H1 (cell line): ENCODE measurements around the gene SURF4. TPM values are rescaled to one million over a fixed set of nuclear protein-coding genes. Genes with fewer than 3 reads are reported as not detected.
A peak's percentile ranks its signal among the peaks of the same experiment; 100 is the strongest.

Source experiments
- CTCF ChIA-PET: fragments of 300-600 bp; sonication (Branson Sonifier 250); formaldehyde crosslinking; loops from one replicate; lab custom pipeline; 2021; ENCODE audit not compliant: partially characterized antibody; lab: Charles Lee
- POLR2A ChIA-PET: fragments of 300-600 bp; sonication (Branson Sonifier 250); formaldehyde crosslinking; loops from one replicate; lab custom pipeline; 2021; ENCODE audit warnings: inconsistent platforms; ENCODE audit not compliant: partially characterized antibody; lab: Charles Lee
- DNase-seq, 2 experiments: peaks; one replicate each; pipeline versions ENCODE4 v3.0.0 to v3.0.0-alpha.2; 2010 to 2022; ENCODE audit warnings: low spot score in 2 of 2, low read depth in 1 of 2, mixed read lengths in 1 of 2
- FAIRE-seq: peaks from 2 replicates; lab custom pipeline; 2011; peaks lifted over from hg19 to GRCh38; lab: Jason Lieb, UNC
- H2AFZ ChIP-seq: 2 replicates; pipeline ENCODE4 v1.8.1; 2012; ENCODE audit warnings: low read length, inconsistent platforms
- H2AK5ac ChIP-seq: 2 replicates; pipeline ENCODE4 v1.6.1; 2013; ENCODE audit warnings: low read depth, low read length
- H2BK120ac ChIP-seq: replicated peaks from 2 replicates; pipeline ENCODE3; 2013; ENCODE audit warnings: low read depth, low read length, inconsistent platforms
- H2BK12ac ChIP-seq: 2 replicates; pipeline ENCODE4 v1.6.1; 2013; ENCODE audit warnings: low read depth, low read length
- H2BK15ac ChIP-seq: 2 replicates; pipeline ENCODE4 v1.6.1; 2013; ENCODE audit warnings: low read length
- H2BK20ac ChIP-seq: 2 replicates; pipeline ENCODE4 v1.6.1; 2013; ENCODE audit warnings: low read length
- H2BK5ac ChIP-seq: 2 replicates; pipeline ENCODE4 v1.6.1; 2013; ENCODE audit warnings: low read depth, low read length
- H3K14ac ChIP-seq: 2 replicates; pipeline ENCODE4 v1.6.1; 2013; ENCODE audit warnings: inconsistent platforms; ENCODE audit not compliant: insufficient read length
- H3K18ac ChIP-seq: 2 replicates; pipeline ENCODE4 v1.6.1; 2013; ENCODE audit warnings: low read length; ENCODE audit errors: extremely low read depth
- H3K23ac ChIP-seq: 2 replicates; pipeline ENCODE4 v1.6.1; 2013; ENCODE audit warnings: inconsistent platforms; ENCODE audit not compliant: insufficient read length
- H3K23me2 ChIP-seq: 2 replicates; pipeline ENCODE4 v1.6.1; 2013; ENCODE audit warnings: low read depth, low read length
- H3K27ac ChIP-seq: 2 replicates; pipeline ENCODE4 v1.6.1; 2011; ENCODE audit warnings: low read depth, low read length, inconsistent platforms
- H3K27me3 ChIP-seq, 4 experiments: replicated peaks in 1 of 4; 1 replicate in 1 of 4; 2 replicates in 3 of 4; pipeline versions ENCODE4 v1.6.1 to v1.8.1; 2011 to 2013; ENCODE audit warnings: low read length in 3 of 4, mild to moderate bottlenecking in 3 of 4, inconsistent platforms in 2 of 4, mixed read lengths in 2 of 4, moderate library complexity in 1 of 4; ENCODE audit not compliant: control insufficient read depth in 3 of 4, insufficient read depth in 3 of 4; ENCODE audit errors: extremely low read depth in 1 of 4
- H3K36me3 ChIP-seq, 4 experiments: 2 replicates each; pipeline versions ENCODE4 v1.6.1 to v1.8.1; 2011 to 2013; ENCODE audit warnings: mild to moderate bottlenecking in 4 of 4, low read length in 3 of 4, moderate library complexity in 2 of 4, control low read depth in 1 of 4, inconsistent platforms in 1 of 4; ENCODE audit not compliant: insufficient read depth in 4 of 4, control insufficient read depth in 2 of 4
- H3K4ac ChIP-seq: replicated peaks from 2 replicates; pipeline ENCODE3; 2013; ENCODE audit warnings: low read length, low read depth, mixed read lengths, inconsistent platforms; ENCODE audit not compliant: insufficient read length
- H3K4me1 ChIP-seq, 4 experiments: replicated peaks in 1 of 4; 1 replicate in 1 of 4; 2 replicates in 3 of 4; pipeline versions ENCODE4 v1.6.1 to v1.8.1; 2011 to 2013; ENCODE audit warnings: low read length in 3 of 4, inconsistent platforms in 2 of 4, mixed read lengths in 1 of 4; ENCODE audit not compliant: insufficient read depth in 4 of 4, control insufficient read depth in 3 of 4
- H3K4me2 ChIP-seq, 2 experiments: 2 replicates each; pipeline versions ENCODE4 v1.6.1 to v1.8.1; 2011 to 2013; ENCODE audit warnings: low read depth in 2 of 2, low read length in 2 of 2, control low read depth in 1 of 2, inconsistent platforms in 1 of 2, mild to moderate bottlenecking in 1 of 2; ENCODE audit not compliant: insufficient read depth in 1 of 2
- H3K4me3 ChIP-seq, 4 experiments: fragments of 200-600, 300-600 bp in 1 of 4; sonication (generic), shearing (Covaris generic), sonication (Bioruptor Twin) in 1 of 4; 2 replicates each; pipeline versions ENCODE4 v1.5.1 to v1.8.1; 2011 to 2016; ENCODE audit warnings: low read length in 4 of 4, low read depth in 3 of 4, control low read depth in 2 of 4, inconsistent platforms in 2 of 4, mild to moderate bottlenecking in 2 of 4, mixed read lengths in 1 of 4, moderate library complexity in 1 of 4; ENCODE audit not compliant: insufficient read depth in 2 of 4; ENCODE audit errors: extremely low read depth in 1 of 4
- H3K56ac ChIP-seq: replicated peaks from 2 replicates; pipeline ENCODE3; 2013; ENCODE audit warnings: low read depth, mild to moderate bottlenecking, mixed read lengths, low read length, inconsistent platforms; ENCODE audit not compliant: insufficient read length
- H3K79me1 ChIP-seq: 2 replicates; pipeline ENCODE4 v1.6.1; 2013; ENCODE audit warnings: low read depth, low read length, control low read depth
- H3K79me2 ChIP-seq, 2 experiments: 2 replicates each; pipeline versions ENCODE4 v1.6.1 to v1.8.1; 2012 to 2013; ENCODE audit warnings: low read length in 2 of 2, mild to moderate bottlenecking in 2 of 2, inconsistent platforms in 1 of 2; ENCODE audit not compliant: insufficient read depth in 2 of 2, control insufficient read depth in 1 of 2
- H3K9ac ChIP-seq, 4 experiments: replicated peaks in 1 of 4; 1 replicate in 1 of 4; 2 replicates in 3 of 4; pipeline versions ENCODE4 v1.6.1 to v1.8.1; 2011 to 2013; ENCODE audit warnings: low read depth in 3 of 4, low read length in 3 of 4, control low read depth in 2 of 4, mild to moderate bottlenecking in 2 of 4, moderate library complexity in 2 of 4, inconsistent platforms in 1 of 4; ENCODE audit errors: extremely low read depth in 1 of 4
- H3K9me3 ChIP-seq, 2 experiments: 2 replicates each; pipeline versions ENCODE4 v1.6.1 to v1.8.1; 2012 to 2013; ENCODE audit warnings: mild to moderate bottlenecking in 2 of 2, moderate library complexity in 2 of 2, control low read depth in 1 of 2, inconsistent platforms in 1 of 2, low read depth in 1 of 2, low read length in 1 of 2, mixed read lengths in 1 of 2; ENCODE audit not compliant: insufficient read depth in 2 of 2
- H4K20me1 ChIP-seq, 2 experiments: replicated peaks in 1 of 2; 2 replicates each; pipeline versions ENCODE3 to v1.8.1; 2011 to 2013; ENCODE audit warnings: inconsistent platforms in 2 of 2, low read length in 2 of 2, mild to moderate bottlenecking in 1 of 2; ENCODE audit not compliant: insufficient read depth in 2 of 2, control insufficient read depth in 1 of 2
- H4K5ac ChIP-seq: 2 replicates; pipeline ENCODE4 v1.6.1; 2013; ENCODE audit warnings: low read length, low read depth, mixed read lengths, inconsistent platforms; ENCODE audit not compliant: insufficient read length
- H4K8ac ChIP-seq: 2 replicates; pipeline ENCODE4 v1.8.0; 2013; ENCODE audit warnings: mild to moderate bottlenecking, moderate library complexity, low read length, inconsistent platforms; ENCODE audit not compliant: insufficient read depth; ENCODE audit errors: extremely low read depth
- H4K91ac ChIP-seq: replicated peaks from 2 replicates; pipeline ENCODE3; 2013; ENCODE audit warnings: low read length, mixed read lengths, inconsistent platforms; ENCODE audit not compliant: insufficient read length
- BCL11A ChIP-seq, 2 experiments: IDR thresholded peaks; one replicate each; pipeline ENCODE4 v1.6.1; 2011; ENCODE audit warnings: low read depth in 2 of 2, low read length in 2 of 2, mild to moderate bottlenecking in 2 of 2
- HDAC6 ChIP-seq: IDR thresholded peaks from one replicate; pipeline ENCODE4 v1.7.1; 2012; ENCODE audit warnings: low read depth, mild to moderate bottlenecking, inconsistent platforms, low read length, moderate library complexity
- POLR2A ChIP-seq, 2 experiments: IDR thresholded peaks; 1 replicate in 1 of 2; 2 replicates in 1 of 2; pipeline ENCODE4 v1.6.1; 2011; ENCODE audit warnings: low read depth in 2 of 2, low read length in 2 of 2, mild to moderate bottlenecking in 2 of 2; ENCODE audit errors: control extremely low read depth in 1 of 2
- POLR2AphosphoS5 ChIP-seq: IDR thresholded peaks from 2 replicates; pipeline ENCODE4 v1.6.1; 2011; ENCODE audit warnings: low read depth, low read length
- SP2 ChIP-seq: IDR thresholded peaks from 2 replicates; pipeline ENCODE4 v1.6.1; 2012; ENCODE audit warnings: mild to moderate bottlenecking, low read length, inconsistent platforms
- WGBS, 2 experiments: shearing (Covaris generic) in 1 of 2; methylation state at CpG; one replicate each; pipeline versions ENCODE4 v1.1.6 to v1.1.7; 2013 to 2015; ENCODE audit warnings: low lambda C conversion rate in 2 of 2, mixed read lengths in 2 of 2, inconsistent platforms in 1 of 2, low coverage in 1 of 2, missing lambda C conversion rate in 1 of 2; ENCODE audit not compliant: insufficient replicate concordance in 2 of 2, insufficient coverage in 1 of 2, insufficient read length in 1 of 2; ENCODE audit errors: extremely low coverage in 1 of 2, missing lambda C conversion rate in 1 of 2; 5-methylcytosine and 5-hydroxymethylcytosine counted together
- polyA plus RNA-seq, 7 experiments: library from polyadenylated mRNA; depleted of rRNA in 3 of 7; stranded (reverse) in 5 of 7; unstranded in 2 of 7; fragments of >200 nt in 5 of 7; fragments of 200-250 nt in 2 of 7; gene quantifications; 1 replicate in 5 of 7; 2 replicates in 1 of 7; 4 replicates in 1 of 7; pipeline versions ENCODE4 v1.2.1 to v1.2.3, GENCODE V29; 2011 to 2013; ENCODE audit warnings: missing spikeins in 2 of 7, mixed read lengths in 2 of 7
- total RNA-seq: library from RNA; stranded (reverse); fragmentation: NEBNext Ultra II Directional; extraction: Animal tissue kit (Norgen Biotek cat#: 25700); gene quantifications from 2 replicates; pipeline ENCODE4 v1.2.1, GENCODE V29; 2021

Gene SURF4
- total and polyA plus RNA-seq, 2 of the 8 experiments (the other 6 are each of a cell fraction or from before 2014, with no cell fraction given): 176 to 182 TPM

DNA sequence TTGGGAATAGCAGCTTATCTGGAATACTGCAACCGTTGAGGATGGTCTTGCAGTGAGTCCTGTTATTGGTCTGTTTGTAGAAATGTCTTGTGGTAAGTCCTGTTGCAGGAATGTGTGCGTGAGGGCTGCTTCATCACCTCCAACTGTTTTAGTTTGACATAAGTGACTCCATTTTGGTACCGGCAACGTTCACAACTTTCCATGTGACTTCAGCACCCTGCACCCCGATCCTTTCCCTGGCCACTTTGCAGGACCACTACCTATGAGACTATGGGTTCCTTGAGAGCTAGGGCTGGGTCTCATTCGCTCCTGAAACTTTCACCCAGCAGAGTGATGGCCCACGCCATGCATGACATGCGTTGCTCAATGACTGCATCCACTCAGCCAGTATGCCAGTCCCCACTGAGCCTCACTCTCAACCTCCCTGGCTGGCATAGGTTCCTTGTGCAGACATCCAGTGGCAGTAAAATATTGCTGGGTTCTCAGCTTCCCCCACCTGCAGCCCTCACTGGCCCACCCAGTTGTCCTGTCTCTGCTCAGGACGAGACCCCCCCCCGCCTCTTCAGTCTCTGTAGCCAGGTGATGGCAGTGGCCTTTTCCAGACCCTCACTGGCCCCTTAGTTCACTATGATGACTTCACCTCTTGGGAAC lies 47.9 kb downstream of the SURF4 start:
- Histone ChIP-seq H3K36me3 (peaks cover 11 to 27% (median 24%) of the 10 kb centered on the region in 4 experiments), H3K4me1 (no peaks in the 10 kb centered on the region), H2BK12ac (0 out of 2 replicates have a peak overlapping the region, but pooled peaks have one; percentile 9), H3K14ac (no peak overlapping the region), H2BK15ac (no peak overlapping the region), H2BK120ac (peak overlapping the region; percentile 33), H4K8ac (no peak overlapping the region), H3K56ac (no peak overlapping the region), H2AK5ac (no peak overlapping the region), H3K4me3 (no peak overlapping the region), H4K91ac (no peak overlapping the region), H3K4ac (no peak overlapping the region), H3K4me2 (no peak overlapping the region), H2BK20ac (no peak overlapping the region), H3K23me2 (no peaks in the 10 kb centered on the region), H3K27me3 (no peaks in the 10 kb centered on the region), H3K79me2 (no peaks in the 10 kb centered on the region), H3K18ac (no peak overlapping the region), H3K9ac (no peak overlapping the region), H4K5ac (no peak overlapping the region), H4K20me1 (peaks cover 2 to 10% of the 10 kb centered on the region in 2 experiments), H2BK5ac (peak overlapping the region; percentile 24; the same call in 1 of the 2 replicates), H3K27ac (no peak overlapping the region), H3K23ac (no peak overlapping the region), H3K79me1 (no peaks in the 10 kb centered on the region; the same call in 1 of the 2 replicates), H2AFZ (no peak overlapping the region), H3K9me3 (peaks cover 10 to 16% of the 10 kb centered on the region in 2 experiments)
- CTCF ChIA-PET: interaction anchor here (0.8 to 4.2 kb wide), 6 partner anchors 89 to 356 kb away, joined by 3 to 25 read pairs (median 4); no protein-coding TSS in a partner anchor
- POLR2A ChIA-PET: no interaction called here
- FAIRE-seq (no peak), DNase-seq (no peak)
- 91% methylated on average over 10 of the region's 10 CpGs; no CpG with 5 or more reads in 1 of the 2 experiments for WGBS, 2 experiments
- no peak for TF ChIP-seq HDAC6
- TF ChIP-seq BCL11A (IDR thresholded peaks at IDR 0.05; ENCODE audit: low read depth in 2 of 2, low read length in 2 of 2): no peak
- TF ChIP-seq POLR2AphosphoS5: peak; percentile 50; the same call in 1 of the 2 replicates
- TF ChIP-seq SP2: no peak
- peak in 1 of 2 experiments; percentile 48; a peak in 1 of 3 replicates for TF ChIP-seq POLR2A (IDR thresholded peaks at IDR 0.05; ENCODE audit: control extremely low read depth in 1 of 2, low read depth in 2 of 2, low read length in 2 of 2)
